ENCODE measurements around the gene ONECUT1. TPM values are rescaled to one million over a fixed set of nuclear protein-coding genes. Genes with fewer than 3 reads are reported as not detected.
"Not testable (repeated sequence)": the region's sequence is repeated elsewhere in the genome, so short reads cannot be mapped to it uniquely, and the experiment has no call there.

Gene ONECUT1
- under 1 TPM in 2 of 12 donors, not detected in 10; 0.17 to 0.40 TPM for polyA plus RNA-seq (ENCODE audit: insufficient read length in 12 of 12)
- long read RNA-seq, donor 1, result 0 reads
- long read RNA-seq, donor 2, result 0 reads
- long read RNA-seq, donor 3, result 0 reads
- long read RNA-seq, donor 4, result 0 reads
- long read RNA-seq, donor 5, result 0 reads
- long read RNA-seq, donor 6, result 0 reads
- long read RNA-seq, donor 7, result 0 reads
- long read RNA-seq, donor 8, result 0 reads
- long read RNA-seq, donor 9, result 0 reads
- long read RNA-seq, donor 10, result 0 reads
- long read RNA-seq, donor 11, result 0 reads

DNA sequence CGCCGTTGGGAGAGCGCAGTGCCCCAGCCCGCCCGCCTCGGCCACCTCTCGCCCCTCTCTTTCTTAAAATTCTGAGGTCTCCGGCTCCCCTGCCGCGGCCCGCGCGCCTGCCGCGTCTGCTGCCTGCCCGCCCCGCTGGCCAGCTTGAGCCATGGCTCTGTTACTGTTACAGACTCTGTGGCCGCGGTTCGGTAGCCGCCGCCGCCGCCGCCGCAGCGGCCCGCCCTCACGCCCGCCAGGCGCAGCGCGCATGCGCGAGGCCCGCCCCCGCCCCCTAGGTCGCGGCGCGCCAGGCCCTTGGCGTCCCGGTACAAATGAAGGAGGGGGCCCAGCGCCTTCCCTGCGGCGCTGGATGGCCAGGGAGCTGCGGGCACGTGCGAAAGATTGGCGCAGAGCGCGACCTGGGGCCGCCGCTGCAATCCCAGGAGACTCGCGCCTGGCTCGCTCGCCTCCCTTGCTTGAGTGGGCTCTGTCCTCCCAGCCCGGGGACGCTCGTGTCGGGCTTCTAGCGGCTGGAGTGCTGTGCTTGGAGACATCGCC lies at the start of gene ONECUT1:
Gene ONECUT1 (minus strand): TSS at position 168 of the 540 bp plus-strand sequence. CDS start 452 bp downstream, outside the sequence.
- DNase-seq, result peak; percentile 28

DNA sequence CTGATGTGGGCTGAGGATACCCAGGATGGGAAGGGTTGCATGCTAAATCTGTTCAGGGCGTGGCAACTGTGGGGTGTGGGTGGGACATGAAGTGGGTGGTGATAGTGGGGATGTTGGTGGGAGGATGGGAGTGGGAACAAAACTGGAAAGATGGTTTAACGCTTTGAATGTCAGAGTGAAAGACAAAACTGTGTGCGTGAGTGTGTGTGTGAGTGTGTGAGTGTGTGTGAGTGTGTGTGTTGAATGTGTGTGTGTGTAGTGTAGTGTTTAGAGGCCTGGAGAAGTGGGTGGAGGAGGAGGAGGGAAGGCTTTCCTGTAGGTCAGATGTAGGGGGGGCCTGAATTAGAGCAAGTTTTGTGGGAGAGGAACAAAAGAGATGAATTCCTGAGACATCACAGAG lies 44.2 kb upstream of the ONECUT1 start:
- DNase-seq, result no peak

DNA sequence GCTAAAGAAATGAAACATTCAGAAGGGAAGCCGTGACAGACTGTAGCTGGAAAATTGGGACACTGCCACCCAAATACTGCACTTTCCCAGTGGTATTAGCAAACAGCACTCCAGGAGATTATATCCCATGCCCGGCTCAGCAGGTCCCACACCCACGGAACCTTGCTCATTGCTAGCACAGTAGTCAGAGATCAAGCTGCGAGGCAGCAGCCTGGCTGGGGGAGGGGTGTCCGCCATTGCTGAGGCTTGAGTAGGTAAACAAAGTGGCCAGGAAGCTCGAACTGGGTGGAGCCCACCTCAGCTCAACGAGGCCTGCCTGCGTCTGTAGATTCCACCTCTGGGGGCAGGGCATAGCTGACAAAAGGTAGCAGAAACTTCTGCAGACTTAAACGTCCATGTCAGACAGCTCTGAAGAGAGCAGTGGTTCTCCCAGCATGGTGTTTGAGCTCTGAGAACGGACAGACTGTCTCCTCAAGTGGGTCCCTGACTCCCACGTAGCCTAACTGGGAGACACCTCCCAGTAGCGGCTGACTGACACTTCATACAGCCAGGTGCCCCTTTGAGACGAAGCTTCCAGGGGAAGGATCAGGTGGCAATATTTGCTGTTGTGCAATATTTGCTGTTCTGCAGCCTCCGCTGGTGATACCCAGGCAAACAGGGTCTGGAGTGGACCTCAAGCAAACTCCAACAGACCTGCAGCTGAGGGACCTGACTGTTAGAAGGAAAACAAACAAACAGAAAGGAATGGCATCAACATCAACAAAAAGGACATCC lies 34.2 kb upstream of the ONECUT1 start:
- DNase-seq, result not testable (repeated sequence)

DNA sequence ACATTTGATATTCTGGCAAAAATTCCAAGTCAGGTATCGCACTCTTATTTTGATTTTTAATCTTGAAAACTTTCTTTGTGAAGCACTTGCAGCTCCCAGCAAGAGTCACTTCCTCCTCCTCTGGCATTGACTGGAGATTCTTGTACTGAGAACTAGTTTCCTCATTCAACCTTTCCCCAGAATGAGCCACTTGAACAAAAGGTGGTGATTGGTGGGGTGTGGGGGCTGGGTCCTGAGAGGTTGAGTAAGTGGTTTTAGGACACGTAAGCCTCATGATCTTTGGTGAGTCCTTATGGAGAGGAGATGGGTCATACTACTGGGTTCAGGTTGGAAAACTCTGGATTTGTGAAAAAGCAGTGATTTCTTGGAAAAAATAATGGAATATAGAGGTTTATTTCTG lies 32.3 kb upstream of the ONECUT1 start:
- DNase-seq, result no peak

DNA sequence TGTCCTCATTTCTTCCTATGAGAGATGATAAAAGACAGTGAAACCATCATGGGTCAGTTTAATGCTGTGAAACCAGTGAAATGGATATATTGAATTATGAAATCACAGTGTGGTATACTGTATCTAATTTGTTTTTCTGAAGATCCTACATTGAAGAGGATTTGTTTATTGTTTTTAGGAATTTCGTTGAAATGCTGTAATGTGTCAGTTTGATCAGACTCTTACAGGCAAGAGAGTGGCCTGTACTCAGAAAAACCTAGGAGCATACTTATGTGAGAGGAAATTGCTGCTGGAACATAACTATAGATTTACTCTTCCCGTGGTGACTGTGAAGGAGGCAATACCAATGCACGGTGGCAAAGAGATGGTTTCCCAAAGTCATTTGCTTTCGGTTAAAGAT lies 29.1 kb upstream of the ONECUT1 start:
- no peak for DNase-seq

DNA sequence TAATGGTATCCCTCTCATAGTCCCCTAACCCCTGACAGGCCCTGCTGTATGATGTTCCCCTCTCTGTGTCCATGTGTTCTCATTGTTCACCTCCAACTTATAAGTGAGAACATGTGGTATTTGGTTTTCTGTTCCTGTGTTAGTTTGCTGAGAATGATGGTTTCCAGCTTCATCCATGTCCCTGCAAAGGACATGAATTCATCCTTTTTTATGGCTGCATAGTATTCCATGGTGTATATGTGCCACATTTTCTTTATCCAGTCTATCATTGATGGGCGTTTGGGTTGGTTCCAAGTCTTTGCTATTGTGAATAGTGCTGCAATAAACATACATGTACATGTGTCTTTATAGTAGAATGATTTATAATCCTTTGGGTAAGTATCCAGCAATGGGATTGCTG lies 25.8 kb upstream of the ONECUT1 start:
- not testable (repeated sequence) for DNase-seq

DNA sequence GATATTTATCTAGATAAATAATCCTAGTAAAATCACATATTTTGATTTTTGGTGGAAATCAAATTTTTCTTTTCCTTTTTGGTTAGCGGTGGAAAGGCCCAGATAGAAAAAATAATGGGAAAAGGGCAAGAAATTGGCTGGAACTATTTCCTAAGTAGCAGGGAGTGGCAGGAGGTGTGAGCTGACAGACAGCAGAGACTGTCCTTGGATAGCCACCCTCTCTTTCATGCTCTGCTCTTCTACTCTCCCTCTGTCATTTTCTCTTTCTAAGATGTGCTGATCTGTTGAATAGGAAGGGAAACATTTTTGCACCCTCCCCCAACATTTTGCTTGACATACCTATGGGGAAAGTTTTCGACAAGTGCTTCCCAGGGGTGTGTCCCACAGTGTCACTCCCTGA lies 18.9 kb upstream of the ONECUT1 start:
- DNase-seq, result no peak

DNA sequence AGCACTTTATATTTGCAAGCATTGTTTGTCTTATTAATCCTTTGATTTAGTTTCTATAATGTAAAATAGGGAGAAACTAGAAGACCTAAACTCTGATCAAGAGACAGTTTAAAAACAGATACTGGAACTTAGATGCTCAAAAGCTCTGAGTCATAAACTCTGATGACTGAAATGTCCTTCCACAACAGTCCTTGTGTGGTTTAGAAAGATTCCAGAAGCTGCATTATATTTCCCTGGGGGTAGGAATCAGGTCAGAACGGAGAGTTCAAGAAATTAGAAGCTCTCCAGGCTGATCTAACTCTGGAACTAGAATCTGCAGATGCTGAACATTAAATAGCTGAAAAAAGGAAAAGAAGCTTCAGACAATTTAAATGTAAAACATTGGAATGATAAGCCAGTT lies 18.3 kb upstream of the ONECUT1 start:
- DNase-seq, result no peak

DNA sequence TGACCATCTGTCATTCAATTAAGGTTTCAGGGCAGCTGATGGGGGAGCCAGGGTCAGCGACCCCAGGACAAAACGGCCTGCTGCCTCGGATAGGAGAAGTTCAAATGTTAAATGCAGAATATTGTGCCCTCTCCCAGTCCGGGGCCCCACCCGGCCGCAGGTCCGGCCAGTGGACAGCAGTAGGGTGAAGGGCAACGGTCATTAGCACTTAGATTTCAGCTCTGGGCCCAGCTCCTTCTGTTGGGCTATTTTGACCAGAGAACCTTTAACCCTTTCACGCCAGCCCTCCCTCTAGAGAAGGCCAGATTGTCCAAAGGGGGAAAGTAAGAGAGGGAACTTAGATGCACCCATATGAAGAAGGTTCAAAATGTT lies 16.1 kb upstream of the ONECUT1 start:
- DNase-seq, result no peak

DNA sequence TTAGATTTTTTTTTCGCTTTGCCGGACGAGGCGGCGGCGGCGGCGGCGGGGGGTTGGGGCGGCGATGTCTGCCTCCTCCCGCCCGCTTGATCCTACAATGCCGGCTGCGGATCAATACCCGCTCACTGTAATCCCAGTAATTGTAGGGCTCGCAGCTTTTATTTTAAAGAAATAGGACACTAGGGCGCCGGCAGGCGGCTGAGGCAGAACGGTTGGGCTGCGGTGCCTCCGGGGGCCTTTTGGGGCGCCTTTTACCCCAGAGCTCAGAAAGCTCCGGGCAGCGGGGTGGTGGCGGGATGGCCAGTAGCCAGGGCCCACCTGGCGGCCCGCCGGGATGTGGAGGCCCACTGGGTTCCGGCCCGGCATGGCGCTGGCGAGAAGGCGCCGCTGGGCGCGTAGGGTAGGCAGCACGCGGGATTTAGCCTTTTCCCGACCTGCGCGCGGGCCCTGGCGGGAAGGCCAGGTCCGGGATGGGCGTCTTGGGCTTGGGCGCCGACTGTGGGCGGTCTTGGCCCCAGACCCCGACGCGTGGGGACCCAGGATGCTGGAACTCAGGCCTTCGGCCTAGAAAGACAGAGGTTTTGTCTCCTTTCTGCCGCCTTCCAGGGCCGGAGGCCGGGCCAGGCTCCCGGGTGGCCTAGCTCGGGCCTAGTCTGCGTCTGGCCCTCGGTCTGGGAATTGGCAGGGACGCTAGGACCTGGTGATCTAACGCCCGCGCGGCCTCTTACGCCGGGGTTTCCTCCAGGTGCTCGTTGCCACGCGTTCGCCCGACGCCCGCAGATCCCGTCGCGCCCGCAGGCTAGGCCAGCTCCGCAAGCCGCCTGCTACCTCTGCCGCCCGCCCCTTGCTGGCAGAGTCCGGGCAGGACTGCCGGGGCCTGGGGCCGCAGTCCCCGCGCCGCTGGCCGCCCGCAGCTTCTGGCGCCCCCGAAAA lies 15.5 kb upstream of the ONECUT1 start:
- DNase-seq, result no peak

DNA sequence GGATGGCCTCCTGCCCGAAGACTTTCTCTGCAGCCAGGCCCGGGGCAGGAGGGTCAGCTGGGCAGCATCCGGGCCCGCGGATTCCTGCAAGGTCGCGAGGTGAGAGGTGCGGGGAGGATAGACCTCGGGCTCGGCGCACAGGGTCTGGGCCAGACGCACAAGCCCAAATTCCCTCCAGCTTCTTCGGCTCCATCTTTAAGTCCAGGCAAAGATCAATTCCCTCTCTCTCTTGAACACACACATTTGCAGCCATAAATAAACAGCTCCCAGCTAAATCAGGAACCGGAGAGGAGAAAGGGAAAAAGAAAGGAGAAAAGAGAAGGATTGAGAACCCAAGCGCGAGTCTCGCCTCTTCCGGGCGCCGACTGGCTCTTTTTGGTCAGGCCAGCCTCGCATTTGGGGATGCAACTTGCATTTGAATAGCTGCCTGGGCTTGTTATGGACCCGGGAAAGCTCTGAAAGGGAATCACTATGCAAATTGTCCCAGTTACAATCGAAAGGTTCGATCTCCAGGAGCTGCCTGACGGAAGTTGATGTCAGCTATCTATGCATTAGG lies 14.5 kb upstream of the ONECUT1 start:
- no peak for DNase-seq

DNA sequence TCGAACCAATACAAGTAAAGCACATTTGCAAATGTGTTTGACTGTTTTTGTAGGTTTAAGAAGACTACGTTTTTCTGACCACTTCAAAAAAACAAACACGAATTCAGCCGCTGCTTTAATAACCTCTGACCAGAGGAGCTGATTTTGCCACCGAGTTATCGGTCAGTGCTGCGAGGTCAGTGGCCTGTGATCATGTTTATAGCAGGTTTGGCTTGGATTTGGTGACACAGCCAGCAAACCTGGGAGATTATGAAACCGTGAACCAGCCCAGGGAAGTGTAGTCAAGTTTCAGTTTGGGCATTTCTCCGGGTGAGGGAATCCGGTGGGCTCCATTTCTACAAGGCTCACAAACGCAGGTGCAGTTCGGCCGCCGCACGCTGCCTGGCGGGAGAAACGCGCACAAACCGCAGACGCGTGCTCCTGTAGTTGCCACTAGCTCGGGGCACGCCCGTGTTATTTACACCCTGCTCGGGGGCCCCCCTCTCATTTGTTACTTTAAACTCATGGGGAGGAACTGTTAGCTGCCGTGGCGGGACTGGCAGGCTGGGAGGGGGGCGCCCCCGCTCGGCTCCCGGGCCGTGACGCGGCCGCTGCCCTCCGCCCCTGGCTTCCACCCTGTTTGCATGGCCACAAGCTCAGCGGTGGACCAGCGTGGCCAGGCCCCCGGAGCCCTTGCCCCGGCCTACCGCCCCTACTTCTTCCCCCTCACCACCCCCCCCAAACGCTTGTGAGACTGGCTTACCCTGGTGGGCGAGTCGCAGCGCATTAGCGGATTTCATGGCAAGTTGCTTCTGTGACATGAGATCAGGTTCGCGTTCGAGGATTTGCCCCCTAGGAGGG lies 13.6 kb upstream of the ONECUT1 start:
- no peak for DNase-seq

DNA sequence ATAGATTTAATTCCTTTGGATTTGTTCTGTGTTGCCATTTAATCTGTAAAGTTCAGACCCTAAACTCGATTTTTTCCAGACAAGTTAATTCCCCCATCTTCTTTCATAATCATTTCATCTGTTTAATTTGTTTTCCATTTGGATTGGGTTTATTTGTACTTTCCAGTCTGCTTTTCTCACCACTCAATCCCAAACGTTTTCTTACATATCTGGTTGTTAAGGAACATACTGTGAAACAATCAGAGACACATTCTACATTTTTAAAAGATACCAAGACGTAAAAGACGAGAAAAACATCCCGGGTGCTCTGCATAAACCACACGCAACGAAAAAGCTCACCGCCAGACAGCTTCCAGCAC lies 13.0 kb upstream of the ONECUT1 start:
- no peak for DNase-seq

DNA sequence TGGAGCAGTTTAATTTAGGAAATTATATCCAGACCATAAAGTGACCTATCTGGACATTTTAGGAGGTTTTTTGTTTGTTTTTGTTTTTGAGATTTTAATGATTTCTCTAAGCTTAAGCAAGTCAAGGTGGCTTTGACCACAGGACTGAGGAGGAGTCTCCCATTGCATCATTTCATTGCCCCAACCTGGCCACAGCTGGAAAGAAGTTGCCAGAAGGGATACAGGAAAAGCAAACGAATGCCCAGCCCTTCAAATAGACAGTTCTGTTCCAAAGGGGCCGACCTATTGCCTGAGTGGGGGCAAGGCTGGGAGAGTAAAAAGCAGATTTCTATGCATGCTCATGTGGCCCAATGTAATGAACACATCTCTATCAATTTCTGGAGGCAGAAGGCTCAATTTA lies 12.0 kb upstream of the ONECUT1 start:
- DNase-seq, result no peak

DNA sequence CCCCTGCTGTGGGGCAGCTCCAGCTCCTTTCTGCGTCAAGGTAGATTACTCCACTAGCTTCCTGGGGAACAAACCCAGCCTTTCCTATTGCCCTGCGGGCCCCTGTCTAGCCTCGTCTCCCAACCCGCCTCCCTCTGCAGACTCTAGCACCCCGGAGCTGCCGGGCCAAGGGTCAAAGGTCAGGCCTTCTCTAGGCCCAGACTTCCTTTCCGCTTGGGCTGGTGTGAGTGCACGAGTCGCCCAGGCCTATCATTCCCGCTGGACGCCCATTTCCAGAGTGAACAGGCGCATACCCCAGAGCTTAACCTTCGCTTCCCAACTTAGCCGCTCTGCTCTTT lies 11.6 kb upstream of the ONECUT1 start:
- DNase-seq, result no peak

DNA sequence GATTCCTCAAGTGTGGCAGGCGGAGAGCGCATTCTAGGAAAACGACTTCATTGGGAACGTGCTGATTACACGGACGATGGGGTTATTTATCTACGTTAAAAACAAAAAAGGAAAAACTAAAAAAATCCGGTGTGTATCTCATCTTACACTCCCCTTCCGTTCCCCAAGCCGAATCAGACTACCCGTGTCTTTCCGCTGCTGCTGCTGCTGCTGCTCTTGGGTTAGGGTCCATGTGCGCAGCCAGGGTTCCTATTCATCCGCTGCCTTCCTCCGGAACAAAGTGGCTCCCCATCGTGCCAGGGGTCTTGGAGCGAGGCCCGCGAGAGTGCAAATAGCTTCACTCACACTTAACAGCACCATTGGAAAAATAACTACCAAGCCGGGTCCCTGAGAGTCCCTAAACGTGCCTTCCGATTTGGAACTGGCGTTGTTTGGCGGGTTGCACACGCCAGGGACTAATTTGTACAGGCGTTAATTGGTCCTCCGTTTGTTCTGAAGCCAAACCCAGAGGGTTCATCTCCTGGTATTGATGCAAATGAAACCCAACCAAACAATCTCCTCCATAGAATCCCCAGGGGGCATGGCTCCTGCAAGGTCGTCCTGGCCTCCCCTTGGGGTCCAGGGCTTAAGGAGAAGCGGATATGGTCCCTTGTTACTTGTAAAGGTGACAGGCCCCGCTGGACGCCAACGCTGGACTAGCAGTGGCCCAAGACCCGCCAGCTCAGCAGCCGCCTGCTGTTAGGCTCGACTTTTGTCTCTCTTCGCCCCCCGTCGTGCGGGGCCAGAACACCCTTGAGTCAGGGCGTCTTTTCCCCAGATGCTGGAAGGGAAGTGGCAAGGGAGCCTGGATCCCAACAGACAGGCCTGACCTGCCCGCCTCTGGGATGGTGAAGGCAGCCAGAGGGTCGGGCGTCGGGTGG lies 11.0 kb upstream of the ONECUT1 start:
- no peak for DNase-seq

DNA sequence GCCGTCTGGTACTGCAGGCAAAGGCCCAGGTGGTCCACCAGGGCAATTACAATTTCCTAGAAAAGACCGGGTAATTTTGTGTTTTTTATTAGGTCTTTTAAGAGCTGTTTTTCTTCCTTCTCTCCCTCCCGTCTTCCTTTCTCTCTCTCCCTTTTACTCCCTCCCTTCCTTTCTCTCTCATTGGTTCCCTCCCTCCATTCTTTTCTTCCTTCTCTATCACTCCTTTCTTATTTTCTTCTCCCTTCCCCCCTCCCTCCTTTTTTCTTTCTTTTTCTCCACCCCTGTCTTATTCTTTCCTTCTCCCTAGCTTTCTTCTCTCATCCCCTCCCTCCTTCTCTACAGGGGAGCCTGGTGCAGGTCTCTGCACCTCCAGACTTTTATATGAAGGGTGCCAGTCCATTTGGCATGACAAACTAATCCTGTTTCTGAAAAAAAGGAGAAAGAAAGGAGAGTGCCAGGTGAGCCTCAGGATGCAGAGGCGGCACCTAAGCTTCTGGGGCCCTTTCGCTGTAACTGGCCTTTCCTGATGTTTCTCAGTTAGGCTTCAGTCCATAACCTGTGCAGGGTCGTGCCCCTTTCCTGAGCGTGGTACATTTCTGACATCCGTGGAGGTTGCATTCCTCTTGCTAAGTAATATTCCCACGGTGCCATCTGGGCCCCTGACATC lies 9.1 kb upstream of the ONECUT1 start:
- DNase-seq, result no peak

DNA sequence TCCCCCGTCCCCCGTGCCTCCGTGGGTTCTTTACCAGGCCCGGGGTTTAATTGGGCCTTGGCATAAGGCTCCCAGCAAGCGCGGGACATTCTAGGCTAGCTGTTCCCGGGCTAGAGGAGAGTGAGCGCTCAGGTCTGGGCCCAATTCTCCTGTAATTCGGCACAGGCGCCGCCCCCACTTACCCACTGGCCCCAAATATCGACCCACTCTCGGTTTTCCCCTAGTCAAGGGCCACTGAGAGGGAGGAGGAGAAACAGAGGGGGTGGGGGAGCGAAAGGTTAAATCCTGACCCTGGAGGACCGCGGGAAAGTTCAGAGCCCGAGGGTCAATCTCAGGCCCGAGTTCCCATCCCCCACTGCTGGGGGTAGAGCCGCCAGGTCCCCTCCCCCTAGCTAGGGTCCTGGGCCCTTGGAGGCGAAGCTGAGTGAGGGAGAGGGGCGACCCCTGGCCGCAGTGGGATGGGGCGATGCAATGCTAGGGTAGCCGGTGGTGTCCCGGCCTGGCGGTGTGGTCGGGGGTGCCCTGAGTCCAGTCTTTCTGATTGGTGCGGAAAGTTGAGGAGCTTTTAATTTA lies 8.5 kb upstream of the ONECUT1 start:
- no peak for DNase-seq
